Astrocyte (in vitro differentiated cells and primary cell): ENCODE results near the gene CSAD. TPM values are rescaled to one million over a fixed set of nuclear protein-coding genes. Genes with fewer than 3 reads are reported as not detected.

ENCODE experiments used
- DNase-seq: peaks from one replicate; pipeline ENCODE4 v3.0.0-alpha.2; 2010; ENCODE audit warnings: low read depth
- FAIRE-seq: peaks from 2 replicates; lab custom pipeline; 2011; peaks lifted over from hg19 to GRCh38; lab: Jason Lieb, UNC
- H2AFZ ChIP-seq: 2 replicates; pipeline ENCODE4 v1.6.0; 2012; ENCODE audit warnings: low read depth, low read length, inconsistent platforms
- H3K27ac ChIP-seq: 2 replicates; pipeline ENCODE4 v1.5.1; 2011; ENCODE audit warnings: low read depth, low read length, inconsistent platforms
- H3K27me3 ChIP-seq: 2 replicates; pipeline ENCODE4 v1.6.0; 2011; ENCODE audit warnings: low read length, inconsistent platforms; ENCODE audit not compliant: insufficient read depth
- H3K36me3 ChIP-seq: 2 replicates; pipeline ENCODE4 v1.5.1; 2011; ENCODE audit warnings: low read length, inconsistent platforms; ENCODE audit not compliant: insufficient read depth
- H3K4me1 ChIP-seq: 2 replicates; pipeline ENCODE4 v1.5.1; 2011; ENCODE audit warnings: low read length, inconsistent platforms; ENCODE audit not compliant: insufficient read depth
- H3K4me2 ChIP-seq: 2 replicates; pipeline ENCODE4 v1.6.0; 2012; ENCODE audit warnings: low read length, inconsistent platforms
- H3K4me3 ChIP-seq: 2 replicates; pipeline ENCODE4 v1.5.1; 2011; ENCODE audit warnings: low read depth, mild to moderate bottlenecking, low read length, inconsistent platforms; ENCODE audit not compliant: insufficient read depth
- H3K79me2 ChIP-seq: 2 replicates; pipeline ENCODE4 v1.6.0; 2012; ENCODE audit warnings: mild to moderate bottlenecking, low read length, inconsistent platforms; ENCODE audit not compliant: insufficient read depth
- H3K9ac ChIP-seq: 2 replicates; pipeline ENCODE4 v1.6.0; 2012; ENCODE audit warnings: mild to moderate bottlenecking, low read length, inconsistent platforms
- H3K9me3 ChIP-seq: 2 replicates; pipeline ENCODE4 v1.5.1; 2012; ENCODE audit warnings: low read depth, mild to moderate bottlenecking, low read length, inconsistent platforms; ENCODE audit not compliant: insufficient read depth
- H4K20me1 ChIP-seq: 2 replicates; pipeline ENCODE4 v1.6.0; 2012; ENCODE audit warnings: low read length, inconsistent platforms; ENCODE audit not compliant: insufficient read depth
- H3K27ac Mint-ChIP-seq: one replicate; pipeline ENCODE4 v1.8.0; 2021; ENCODE audit warnings: mild to moderate bottlenecking, mixed read lengths; ENCODE audit not compliant: unreplicated experiment
- H3K27me3 Mint-ChIP-seq: one replicate; pipeline ENCODE4 v1.8.0; 2021; ENCODE audit warnings: low read depth, mixed read lengths; ENCODE audit not compliant: unreplicated experiment
- H3K36me3 Mint-ChIP-seq: one replicate; pipeline ENCODE4 v1.8.0; 2021; ENCODE audit warnings: low read depth, mixed read lengths; ENCODE audit not compliant: unreplicated experiment
- H3K4me1 Mint-ChIP-seq: one replicate; pipeline ENCODE4 v1.8.0; 2021; ENCODE audit warnings: low read depth, mixed read lengths; ENCODE audit not compliant: unreplicated experiment
- H3K4me3 Mint-ChIP-seq: one replicate; pipeline ENCODE4 v1.8.0; 2021; ENCODE audit warnings: mild to moderate bottlenecking, moderate library complexity, mixed read lengths; ENCODE audit not compliant: unreplicated experiment
- H3K9me3 Mint-ChIP-seq: one replicate; pipeline ENCODE4 v1.8.0; 2021; ENCODE audit warnings: mild to moderate bottlenecking, mixed read lengths; ENCODE audit not compliant: unreplicated experiment
- CTCF ChIP-seq: IDR thresholded peaks from 2 replicates; pipeline ENCODE4 v1.5.1; 2011; ENCODE audit warnings: low read depth, mild to moderate bottlenecking, inconsistent platforms, low read length, moderate library complexity; ENCODE audit not compliant: insufficient read depth
- EZH2 ChIP-seq: IDR thresholded peaks from 2 replicates; pipeline ENCODE4 v1.6.1; 2012; ENCODE audit warnings: mild to moderate bottlenecking, low read length, inconsistent platforms; ENCODE audit not compliant: insufficient read depth
- total RNA-seq: library from RNA; stranded (reverse); gene quantifications from 2 replicates; pipeline ENCODE4 v1.2.1, GENCODE V29; 2021

CSAD gene
- total RNA-seq, 1 donor from 2014 or later = 19.4 TPM

GRCh38 chr12:53224897-53225634, 44.3 kb upstream of the CSAD start:
- FAIRE-seq = no peak
- Histone ChIP-seq H3K9ac (no peak overlapping the region), H3K4me1 (peaks cover 35% of the 10 kb centered on the region), H3K9me3 (no peaks in the 10 kb centered on the region), H3K36me3 (no peaks in the 10 kb centered on the region), H3K4me3 (no peak overlapping the region), H3K27me3 (no peaks in the 10 kb centered on the region), H2AFZ (no peak overlapping the region), H3K79me2 (no peaks in the 10 kb centered on the region), H3K27ac (no peak overlapping the region), H3K4me2 (no peak overlapping the region), H4K20me1 (no peaks in the 10 kb centered on the region)
- peaks cover 9% of the 10 kb centered on the region for H3K36me3 Mint-ChIP-seq
- DNase-seq = peak; percentile 27
- peaks cover 8% of the 10 kb centered on the region for H3K27me3 Mint-ChIP-seq
- H3K27ac Mint-ChIP-seq = peak overlapping the region; percentile 74
- H3K4me3 Mint-ChIP-seq = peak overlapping the region; percentile 60
- no peaks in the 10 kb centered on the region for H3K9me3 Mint-ChIP-seq
- peaks cover 37% of the 10 kb centered on the region for H3K4me1 Mint-ChIP-seq
- TF ChIP-seq CTCF = no peak
- no peak for TF ChIP-seq EZH2

GRCh38 chr12:53224061-53224896, 43.6 kb upstream of the CSAD start:
- Histone ChIP-seq H3K79me2 (peaks cover 3% of the 10 kb centered on the region), H3K4me1 (peaks cover 39% of the 10 kb centered on the region), H3K36me3 (no peaks in the 10 kb centered on the region), H3K9ac (peak overlapping the region; percentile 29), H3K4me3 (no peak overlapping the region), H3K27me3 (no peaks in the 10 kb centered on the region), H3K9me3 (no peaks in the 10 kb centered on the region), H3K27ac (no peak overlapping the region), H2AFZ (no peak overlapping the region), H4K20me1 (peaks cover 3% of the 10 kb centered on the region), H3K4me2 (peak overlapping the region; percentile 60)
- no peak for DNase-seq
- Mint-ChIP-seq H3K4me1 (peaks cover 37% of the 10 kb centered on the region), H3K36me3 (peaks cover 7% of the 10 kb centered on the region), H3K27me3 (peaks cover 2% of the 10 kb centered on the region), H3K27ac (peak overlapping the region; percentile 82), H3K9me3 (no peaks in the 10 kb centered on the region), H3K4me3 (peak overlapping the region; percentile 63)
- TF ChIP-seq CTCF (peak; percentile 20), EZH2 (no peak)
- no peak for FAIRE-seq
